Chondrocyte (in vitro differentiated cells): ENCODE measurements around the gene PWP1. TPM values are rescaled to one million over a fixed set of nuclear protein-coding genes. Genes with fewer than 3 reads are reported as not detected.
A peak's percentile ranks its signal among the peaks of the same experiment; 100 is the strongest.

Experiments used
- DNase-seq: peaks from one replicate; pipeline ENCODE4 v3.0.0; 2021; ENCODE audit warnings: mixed read lengths, low spot score
- H3K27ac Mint-ChIP-seq: one replicate; pipeline ENCODE4 v1.8.0; 2021; ENCODE audit warnings: mild to moderate bottlenecking, moderate library complexity, mixed read lengths; ENCODE audit not compliant: unreplicated experiment
- H3K27me3 Mint-ChIP-seq: 2 replicates; pipeline ENCODE4 v1.8.0; 2021; ENCODE audit warnings: low read depth, mixed read lengths
- H3K36me3 Mint-ChIP-seq: 2 replicates; pipeline ENCODE4 v1.8.0; 2021; ENCODE audit warnings: low read depth, mixed read lengths
- H3K4me1 Mint-ChIP-seq: 2 replicates; pipeline ENCODE4 v1.8.0; 2021; ENCODE audit warnings: low read depth, mild to moderate bottlenecking, mixed read lengths
- H3K4me3 Mint-ChIP-seq: one replicate; pipeline ENCODE4 v1.8.0; 2021; ENCODE audit warnings: mild to moderate bottlenecking, moderate library complexity, mixed read lengths; ENCODE audit not compliant: unreplicated experiment
- H3K9me3 Mint-ChIP-seq: 2 replicates; pipeline ENCODE4 v1.8.0; 2021; ENCODE audit warnings: low read depth, mixed read lengths
- total RNA-seq: library from RNA; stranded (reverse); gene quantifications from 3 replicates; pipeline ENCODE4 v1.2.1, GENCODE V29; 2021
- TF ChIP-seq, protein P1 (sequence below): fragments of 200-600 bp; sonication (generic); IDR thresholded peaks from 2 replicates; pipeline ENCODE4 v1.5.0; 2021; ENCODE audit warnings: antibody characterized with exemption, mild to moderate bottlenecking, moderate library complexity

Gene PWP1
- total RNA-seq, 1 donor from 2014 or later, result 44.9 TPM

DNA sequence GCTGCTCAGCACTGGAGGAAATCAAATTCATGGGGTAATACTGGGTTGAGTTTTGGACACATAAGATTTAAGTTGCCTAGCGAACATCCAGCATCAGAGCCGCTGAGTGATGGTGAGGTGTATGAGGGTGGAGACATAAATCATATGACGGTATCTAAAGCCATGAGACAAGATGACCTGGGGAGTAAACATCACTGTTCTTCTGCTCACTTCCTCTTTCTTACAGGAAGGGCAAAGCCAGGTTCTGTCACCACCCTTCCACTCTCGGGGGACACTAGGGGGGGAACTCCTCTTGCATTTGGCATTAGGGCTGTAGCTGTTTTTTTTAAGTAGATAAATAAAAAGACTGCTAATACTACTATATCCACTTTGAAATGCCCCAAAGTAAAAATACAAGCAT is 51.3 kb downstream of the PWP1 start:
- Mint-ChIP-seq H3K9me3 (no peaks in the 10 kb centered on the region), H3K27ac (no peak overlapping the region), H3K27me3 (no peaks in the 10 kb centered on the region), H3K4me3 (no peak overlapping the region), H3K4me1 (no peaks in the 10 kb centered on the region), H3K36me3 (peaks cover 61% of the 10 kb centered on the region)
- TF ChIP-seq, protein P1, sequence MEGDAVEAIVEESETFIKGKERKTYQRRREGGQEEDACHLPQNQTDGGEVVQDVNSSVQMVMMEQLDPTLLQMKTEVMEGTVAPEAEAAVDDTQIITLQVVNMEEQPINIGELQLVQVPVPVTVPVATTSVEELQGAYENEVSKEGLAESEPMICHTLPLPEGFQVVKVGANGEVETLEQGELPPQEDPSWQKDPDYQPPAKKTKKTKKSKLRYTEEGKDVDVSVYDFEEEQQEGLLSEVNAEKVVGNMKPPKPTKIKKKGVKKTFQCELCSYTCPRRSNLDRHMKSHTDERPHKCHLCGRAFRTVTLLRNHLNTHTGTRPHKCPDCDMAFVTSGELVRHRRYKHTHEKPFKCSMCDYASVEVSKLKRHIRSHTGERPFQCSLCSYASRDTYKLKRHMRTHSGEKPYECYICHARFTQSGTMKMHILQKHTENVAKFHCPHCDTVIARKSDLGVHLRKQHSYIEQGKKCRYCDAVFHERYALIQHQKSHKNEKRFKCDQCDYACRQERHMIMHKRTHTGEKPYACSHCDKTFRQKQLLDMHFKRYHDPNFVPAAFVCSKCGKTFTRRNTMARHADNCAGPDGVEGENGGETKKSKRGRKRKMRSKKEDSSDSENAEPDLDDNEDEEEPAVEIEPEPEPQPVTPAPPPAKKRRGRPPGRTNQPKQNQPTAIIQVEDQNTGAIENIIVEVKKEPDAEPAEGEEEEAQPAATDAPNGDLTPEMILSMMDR, result no peak
- no peak for DNase-seq

DNA sequence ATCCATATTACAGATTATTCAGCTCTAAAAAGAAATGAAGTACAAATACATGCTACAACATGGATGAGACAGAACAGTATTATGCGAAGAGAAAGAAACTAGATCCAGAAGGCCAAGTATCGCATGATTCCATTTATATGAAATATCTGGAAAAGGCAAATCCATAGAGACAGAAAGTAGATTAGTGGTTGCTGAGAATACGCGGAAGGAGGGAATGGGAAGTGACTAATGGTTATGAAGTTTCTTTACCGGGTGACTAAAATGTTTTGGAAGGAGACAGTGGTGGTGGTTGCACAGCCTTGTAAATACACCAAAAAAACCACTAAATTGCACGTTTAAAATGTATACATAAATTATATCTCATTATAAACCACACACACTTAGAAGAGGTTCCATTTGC is 62.9 kb downstream of the PWP1 start:
- H3K36me3 Mint-ChIP-seq, result peaks cover 22% of the 10 kb centered on the region
- H3K27me3 Mint-ChIP-seq, result no peaks in the 10 kb centered on the region
- H3K4me1 Mint-ChIP-seq, result peaks cover 5% of the 10 kb centered on the region
- H3K9me3 Mint-ChIP-seq, result no peaks in the 10 kb centered on the region
- H3K27ac Mint-ChIP-seq, result no peak overlapping the region
- no peak overlapping the region for H3K4me3 Mint-ChIP-seq
- TF ChIP-seq, protein P1, result no peak
- DNase-seq, result no peak

- H3K27me3 Mint-ChIP-seq, result no peaks in the 10 kb centered on the region
- peaks cover 23% of the 10 kb centered on the region for H3K36me3 Mint-ChIP-seq
- peaks cover 5% of the 10 kb centered on the region for H3K4me1 Mint-ChIP-seq
- TF ChIP-seq, protein P1, result no peak
- H3K27ac Mint-ChIP-seq, result no peak overlapping the region
- no peak for DNase-seq
- no peak overlapping the region for H3K4me3 Mint-ChIP-seq
- H3K9me3 Mint-ChIP-seq, result no peaks in the 10 kb centered on the region
Measured at GRCh38 chr12:107749083-107749482, 63.5 kb downstream of the PWP1 start.

DNA sequence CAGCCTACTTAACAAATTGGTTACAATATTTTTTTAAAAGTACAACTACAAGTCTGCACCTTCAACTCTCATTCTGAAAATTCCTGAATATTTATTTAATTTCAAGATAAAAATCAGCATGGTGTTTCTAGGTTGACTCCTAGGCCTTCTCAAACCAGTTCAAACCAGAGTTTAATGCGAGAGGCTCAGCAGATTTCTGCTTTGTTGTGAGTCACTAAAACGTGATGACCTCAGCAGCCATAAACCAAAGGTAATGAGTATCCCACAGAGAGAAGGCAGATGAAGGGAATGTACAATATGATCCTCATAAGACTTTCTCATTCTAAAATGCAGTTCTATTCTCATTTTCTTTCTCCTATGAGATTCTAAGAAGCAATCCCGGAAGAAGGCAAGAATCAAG is 73.8 kb downstream of the PWP1 start:
- Mint-ChIP-seq H3K9me3 (no peaks in the 10 kb centered on the region), H3K27ac (peak overlapping the region; percentile 84), H3K4me1 (peaks cover 26% of the 10 kb centered on the region), H3K27me3 (peaks cover 1% of the 10 kb centered on the region), H3K36me3 (peaks cover 4% of the 10 kb centered on the region), H3K4me3 (peak overlapping the region; percentile 88)
- no peak for DNase-seq
- TF ChIP-seq, protein P1, result no peak

- H3K36me3 Mint-ChIP-seq, result peaks cover 4% of the 10 kb centered on the region
- H3K27ac Mint-ChIP-seq, result peak overlapping the region; percentile 84
- DNase-seq, result no peak
- no peaks in the 10 kb centered on the region for H3K9me3 Mint-ChIP-seq
- H3K27me3 Mint-ChIP-seq, result peaks cover 3% of the 10 kb centered on the region
- H3K4me1 Mint-ChIP-seq, result peaks cover 26% of the 10 kb centered on the region
- TF ChIP-seq, protein P1, result no peak
- peak overlapping the region; percentile 88 for H3K4me3 Mint-ChIP-seq
Measured at GRCh38 chr12:107760207-107760808, 74.7 kb downstream of the PWP1 start.
